ENCODE measurements around the gene CDKN1C. TPM values are rescaled to one million over a fixed set of nuclear protein-coding genes. Genes with fewer than 3 reads are reported as not detected.

CDKN1C gene
- total RNA-seq, 2 donors from 2014 or later: 17.2 to 28.7 TPM

- Histone ChIP-seq H3K4me3 (no peak overlapping the region), H3K9me3 (no peaks in the 10 kb centered on the region), H3K27me3 (peaks cover 0 to 2% of the 10 kb centered on the region in 2 donors), H3K4me1 (peaks cover 0 to 34% of the 10 kb centered on the region in 2 donors), H3K36me3 (no peaks in the 10 kb centered on the region), H3K27ac (no peak overlapping the region)
- DNase-seq (ENCODE audit: low spot score): no peak
- TF ChIP-seq, protein P1, sequence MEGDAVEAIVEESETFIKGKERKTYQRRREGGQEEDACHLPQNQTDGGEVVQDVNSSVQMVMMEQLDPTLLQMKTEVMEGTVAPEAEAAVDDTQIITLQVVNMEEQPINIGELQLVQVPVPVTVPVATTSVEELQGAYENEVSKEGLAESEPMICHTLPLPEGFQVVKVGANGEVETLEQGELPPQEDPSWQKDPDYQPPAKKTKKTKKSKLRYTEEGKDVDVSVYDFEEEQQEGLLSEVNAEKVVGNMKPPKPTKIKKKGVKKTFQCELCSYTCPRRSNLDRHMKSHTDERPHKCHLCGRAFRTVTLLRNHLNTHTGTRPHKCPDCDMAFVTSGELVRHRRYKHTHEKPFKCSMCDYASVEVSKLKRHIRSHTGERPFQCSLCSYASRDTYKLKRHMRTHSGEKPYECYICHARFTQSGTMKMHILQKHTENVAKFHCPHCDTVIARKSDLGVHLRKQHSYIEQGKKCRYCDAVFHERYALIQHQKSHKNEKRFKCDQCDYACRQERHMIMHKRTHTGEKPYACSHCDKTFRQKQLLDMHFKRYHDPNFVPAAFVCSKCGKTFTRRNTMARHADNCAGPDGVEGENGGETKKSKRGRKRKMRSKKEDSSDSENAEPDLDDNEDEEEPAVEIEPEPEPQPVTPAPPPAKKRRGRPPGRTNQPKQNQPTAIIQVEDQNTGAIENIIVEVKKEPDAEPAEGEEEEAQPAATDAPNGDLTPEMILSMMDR (IDR thresholded peaks at IDR 0.05): no peak
Measured at GRCh38 chr11:2924381-2924780, 38.8 kb upstream of the CDKN1C start.

DNA sequence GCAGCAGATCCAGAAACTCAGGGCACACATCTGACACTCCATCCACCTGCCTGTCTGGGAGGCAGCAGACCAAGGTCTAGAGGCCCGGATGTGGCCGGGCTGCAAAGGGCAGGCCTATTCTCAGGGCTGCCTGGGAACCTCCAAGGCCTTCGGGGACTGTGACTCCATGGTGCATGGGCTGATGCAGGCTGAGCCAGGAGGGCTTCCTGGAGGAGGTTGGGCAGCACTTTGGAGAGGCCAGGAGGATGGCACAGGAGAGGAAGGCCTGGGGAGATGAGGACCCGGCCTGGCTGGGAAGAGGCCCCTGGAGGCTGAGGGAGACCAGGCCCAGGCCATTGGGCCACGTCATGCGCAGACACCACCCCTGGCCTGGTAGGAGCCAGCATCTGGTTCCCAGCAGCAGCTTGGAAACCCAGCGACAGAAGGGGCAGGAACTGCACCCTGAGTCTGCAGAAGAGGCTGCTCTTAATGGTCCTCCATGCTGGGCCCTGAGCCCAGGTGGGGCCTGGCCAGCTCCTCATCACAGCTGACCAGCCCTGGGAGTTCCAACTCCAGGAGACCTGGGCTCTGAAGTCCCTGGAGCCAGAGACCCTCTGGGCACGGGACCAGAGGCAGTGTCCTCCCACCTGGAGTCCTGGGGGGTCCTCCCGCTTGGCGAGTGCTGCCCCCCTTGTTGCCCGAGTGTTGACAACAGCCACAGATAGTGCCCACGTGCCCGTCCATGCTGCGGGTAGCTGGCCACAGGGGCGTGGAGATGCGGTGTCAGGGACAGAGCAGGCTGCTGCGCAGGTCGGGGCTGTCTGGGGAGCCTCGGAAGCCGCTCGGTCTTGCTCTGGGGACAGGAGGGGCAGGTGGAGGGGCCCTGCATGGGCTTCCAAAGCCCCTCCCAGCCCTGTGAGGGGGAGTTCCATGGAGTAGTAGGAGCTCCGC is 38.1 kb upstream of the CDKN1C start:
- Histone ChIP-seq H3K36me3 (no peaks in the 10 kb centered on the region), H3K4me1 (peaks cover 0 to 29% of the 10 kb centered on the region in 2 donors), H3K27ac (no peak overlapping the region), H3K4me3 (no peak overlapping the region), H3K27me3 (no peaks in the 10 kb centered on the region), H3K9me3 (no peaks in the 10 kb centered on the region)
- TF ChIP-seq, protein P1 (IDR thresholded peaks at IDR 0.05): no peak
- no peak for DNase-seq (ENCODE audit: low spot score)

GRCh38 chr11:2922655-2923054 is 37.1 kb upstream of the CDKN1C start:
- TF ChIP-seq, protein P1 (IDR thresholded peaks at IDR 0.05): no peak
- Histone ChIP-seq H3K4me3 (no peak overlapping the region), H3K9me3 (no peaks in the 10 kb centered on the region), H3K4me1 (peaks cover 0 to 19% of the 10 kb centered on the region in 2 donors), H3K27ac (no peak overlapping the region), H3K36me3 (no peaks in the 10 kb centered on the region), H3K27me3 (no peaks in the 10 kb centered on the region)
- no peak for DNase-seq (ENCODE audit: low spot score)

- no peak overlapping the region for H3K4me3 ChIP-seq
- H3K9me3 ChIP-seq: no peaks in the 10 kb centered on the region
- no peak for DNase-seq (ENCODE audit: low spot score)
- no peak overlapping the region for H3K27ac ChIP-seq
- no peaks in the 10 kb centered on the region for H3K27me3 ChIP-seq
- TF ChIP-seq, protein P1 (IDR thresholded peaks at IDR 0.05): no peak
- H3K36me3 ChIP-seq: no peaks in the 10 kb centered on the region
- peaks cover 0 to 18% of the 10 kb centered on the region in 2 donors for H3K4me1 ChIP-seq
Measured at GRCh38 chr11:2921742-2922493, 36.3 kb upstream of the CDKN1C start.

DNA sequence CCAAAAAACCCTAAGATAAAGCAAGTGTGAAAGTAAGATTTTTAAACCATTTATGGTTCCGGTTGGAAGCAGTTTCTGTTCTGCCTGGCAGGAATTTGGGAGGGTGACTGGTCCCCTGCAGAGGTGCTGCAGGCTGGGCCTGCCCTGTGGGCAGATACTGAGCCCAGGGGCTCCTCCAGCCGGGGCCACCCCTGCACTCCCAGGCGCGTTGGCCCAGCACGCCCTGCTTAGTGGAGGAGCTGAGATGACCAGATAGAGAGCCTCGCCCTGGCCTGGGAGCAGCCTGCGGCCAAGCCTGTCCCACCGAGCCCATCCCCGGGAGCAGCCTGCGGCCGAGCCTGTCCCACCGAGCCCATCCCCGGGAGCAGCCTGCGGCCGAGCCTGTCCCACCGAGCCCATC is 35.7 kb upstream of the CDKN1C start:
- DNase-seq (ENCODE audit: low spot score): no peak
- Histone ChIP-seq H3K4me3 (no peak overlapping the region), H3K27ac (no peak overlapping the region), H3K36me3 (no peaks in the 10 kb centered on the region), H3K27me3 (no peaks in the 10 kb centered on the region), H3K4me1 (peaks cover 0 to 22% of the 10 kb centered on the region in 2 donors), H3K9me3 (no peaks in the 10 kb centered on the region)
- TF ChIP-seq, protein P1 (IDR thresholded peaks at IDR 0.05): no peak
